HuH-7 (cell line): ENCODE results near the gene PBLD.
A peak's percentile ranks its signal among the peaks of the same experiment; 100 is the strongest.
"Not testable (repeated sequence)": the region's sequence is repeated elsewhere in the genome, so short reads cannot be mapped to it uniquely, and the experiment has no call there.

Source experiments
- DNase-seq: peaks from one replicate; pipeline ENCODE4 v3.0.0; 2011; ENCODE audit warnings: low spot score

Gene PBLD

DNA sequence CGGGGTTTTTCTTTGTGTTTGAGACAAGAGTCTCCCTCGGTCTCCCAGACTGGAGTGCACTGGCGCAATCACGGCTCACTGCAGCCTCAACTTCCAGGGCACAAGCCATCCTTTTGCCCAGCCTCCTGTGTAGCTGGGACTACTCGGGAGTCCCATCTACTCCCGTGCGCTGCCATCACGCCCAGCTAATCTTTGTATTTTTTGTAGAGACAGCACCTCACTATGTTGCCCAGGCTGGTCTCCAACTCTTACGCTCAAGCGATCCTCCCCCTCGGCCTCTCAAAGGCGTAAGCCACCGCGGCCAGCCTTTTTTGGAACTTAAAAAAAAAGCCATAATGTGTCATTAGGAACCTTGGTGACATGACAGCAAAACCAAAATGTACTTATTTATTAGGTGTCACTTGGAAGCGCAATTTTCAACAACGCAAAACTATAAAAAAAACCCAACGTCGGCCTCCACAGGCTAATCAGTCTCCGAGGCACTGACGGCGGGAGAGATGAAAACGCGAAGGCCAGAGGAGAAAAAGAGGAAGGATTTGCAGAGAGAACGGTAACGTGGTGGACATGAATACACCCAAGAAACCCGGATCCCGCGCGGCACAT is 1.8 kb downstream of the PBLD start:
- no peak for DNase-seq

DNA sequence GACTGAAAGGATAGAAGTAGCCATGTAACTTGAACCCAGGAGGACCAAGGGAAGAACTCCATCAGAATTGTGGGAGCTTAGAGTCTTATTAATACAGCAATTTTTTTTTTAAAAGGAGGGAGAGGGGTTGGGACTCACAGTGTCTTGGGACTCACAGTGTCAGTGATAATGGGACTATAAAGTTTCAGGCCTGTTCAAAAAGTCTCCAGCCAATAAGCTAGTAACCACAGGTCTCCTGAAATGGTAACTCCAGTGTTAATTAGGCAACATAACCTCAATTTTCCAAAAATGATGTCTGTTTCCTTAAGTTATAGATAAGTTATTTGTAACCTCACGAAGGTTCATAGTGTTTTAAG is 3.2 kb downstream of the PBLD start:
- no peak for DNase-seq

DNA sequence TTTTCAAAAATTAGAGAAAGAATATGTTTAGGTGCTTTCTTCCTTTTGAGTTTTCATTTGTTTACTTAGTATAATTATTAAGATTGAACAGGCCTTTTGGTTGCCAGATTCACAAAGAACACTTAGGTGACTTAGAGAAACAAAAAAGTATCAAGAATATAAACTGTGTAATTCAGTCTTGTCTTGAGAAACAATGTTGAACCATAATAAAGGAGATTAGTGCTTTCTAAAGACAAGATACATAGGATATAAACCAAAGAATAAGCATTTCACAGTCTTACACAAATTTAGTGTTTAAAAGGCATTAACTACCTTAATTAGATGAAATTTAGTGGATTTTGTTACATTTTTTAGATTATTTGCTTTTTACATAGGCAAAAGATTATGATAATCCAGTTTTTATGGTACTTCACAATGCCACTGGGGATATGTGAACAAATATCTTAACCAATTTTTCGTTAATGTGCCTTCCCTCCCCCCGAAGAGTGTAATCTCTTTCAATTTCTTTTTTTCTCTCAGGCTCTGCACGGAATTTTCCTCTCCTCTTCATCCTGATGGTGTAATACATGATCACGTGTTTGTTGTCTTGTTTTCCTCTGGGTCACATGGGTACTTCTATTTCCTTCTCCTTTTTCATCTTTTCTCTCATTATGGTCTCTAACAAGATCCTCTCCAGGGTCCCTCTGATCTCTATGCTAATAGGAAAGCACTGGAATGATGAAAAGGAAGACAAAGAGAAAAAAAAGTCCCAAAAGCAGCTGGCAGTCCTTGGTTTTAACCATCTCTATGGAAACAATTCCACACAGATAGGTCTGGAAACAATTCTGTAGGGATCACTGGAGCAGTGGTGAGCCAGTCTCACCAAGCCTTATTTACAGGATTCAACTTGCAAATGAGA is 4.6 kb downstream of the PBLD start:
- peak; percentile 48 for DNase-seq

DNA sequence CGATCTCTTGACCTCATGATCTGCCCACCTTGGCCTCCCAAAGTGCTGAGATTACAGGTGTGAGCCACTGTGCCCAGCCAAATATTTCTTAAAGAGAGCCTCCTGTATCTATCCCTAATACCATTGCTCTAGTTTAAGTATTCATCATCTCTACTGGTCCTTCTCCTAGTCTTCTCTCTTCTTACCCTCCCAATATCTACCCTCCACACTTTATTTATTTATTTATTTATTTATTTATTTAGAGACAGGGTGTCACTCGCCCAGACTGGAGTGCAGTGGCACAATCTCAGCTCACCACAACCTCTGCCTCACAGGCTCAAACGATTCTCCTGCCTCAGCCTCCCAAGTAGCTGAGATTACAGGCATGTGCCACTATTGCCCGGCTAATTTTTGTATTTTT is 8.3 kb downstream of the PBLD start:
- DNase-seq = not testable (repeated sequence)

DNA sequence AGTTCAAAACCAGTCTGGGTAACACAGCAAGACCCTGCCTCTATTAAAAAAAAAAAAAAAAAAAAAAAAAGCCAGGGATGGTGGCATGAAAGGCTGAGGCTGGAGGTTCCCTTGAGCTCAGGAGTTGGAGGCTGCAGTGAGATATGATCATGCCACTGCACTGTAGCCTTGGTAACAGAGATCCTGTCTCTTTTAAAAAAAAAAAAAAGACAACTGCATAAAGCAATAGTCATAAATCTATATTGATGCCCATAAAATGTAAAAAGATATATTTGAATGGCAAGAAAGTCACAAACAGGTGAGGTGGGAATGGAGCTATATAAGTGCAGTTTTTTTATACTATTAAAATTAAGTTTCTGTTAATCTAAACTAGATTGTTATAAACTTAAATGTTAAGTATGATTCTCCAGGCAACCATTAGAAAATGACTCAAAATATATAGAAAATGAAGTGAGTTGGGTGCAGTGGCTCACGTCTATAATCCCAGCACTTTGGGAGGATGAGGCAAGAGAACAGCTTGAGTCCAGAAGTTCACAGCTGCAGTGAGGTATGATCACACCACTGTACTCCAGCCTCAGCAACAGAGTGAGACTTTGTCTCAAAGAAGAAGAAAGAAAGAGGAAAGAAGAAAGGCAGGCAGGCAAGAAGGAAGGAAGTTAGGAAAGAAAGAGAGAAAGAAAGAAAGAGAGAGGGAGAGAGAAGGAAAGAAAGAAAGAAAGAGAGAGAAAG is 14.2 kb downstream of the PBLD start:
- no peak for DNase-seq

GRCh38 chr10:68315582-68315981 is 17.1 kb downstream of the PBLD start:
- DNase-seq = no peak

GRCh38 chr10:68314930-68315329 is 17.8 kb downstream of the PBLD start:
- not testable (repeated sequence) for DNase-seq

- no peak for DNase-seq
Observed at GRCh38 chr10:68310531-68310930, 22.2 kb downstream of the PBLD start.

- DNase-seq = no peak
Observed at GRCh38 chr10:68305854-68306253, 26.9 kb downstream of the PBLD start.

DNA sequence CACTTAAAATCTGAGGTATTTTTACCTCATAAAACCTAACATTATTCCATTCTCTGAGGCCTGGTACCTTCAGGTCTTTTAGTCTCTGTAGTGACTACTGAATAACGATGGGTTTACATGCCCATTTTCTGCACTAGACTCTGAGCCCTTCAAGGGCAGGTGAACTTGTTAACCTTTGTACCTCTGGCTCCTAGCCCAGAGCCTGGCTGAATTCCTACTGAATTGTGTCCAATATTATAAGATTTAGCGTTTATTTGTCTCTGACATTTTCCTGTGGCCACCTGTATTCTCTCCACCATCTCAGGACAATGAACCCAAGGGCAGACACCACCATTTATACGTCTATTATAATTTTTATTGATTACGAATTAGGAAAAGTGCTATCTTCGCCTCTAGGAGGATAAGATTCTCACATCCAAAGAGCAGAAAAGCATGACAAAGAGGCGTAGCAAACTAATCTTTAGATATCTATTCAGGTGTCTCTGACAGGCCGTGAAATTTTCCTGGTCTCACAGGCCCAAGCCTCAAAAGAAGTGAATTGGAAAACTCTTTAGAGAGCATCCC is 28.8 kb downstream of the PBLD start:
- DNase-seq = no peak

- no peak for DNase-seq
Observed at GRCh38 chr10:68302871-68303270, 29.9 kb downstream of the PBLD start.

GRCh38 chr10:68302503-68302823 is 30.3 kb downstream of the PBLD start:
- no peak for DNase-seq

- peak; percentile 11 for DNase-seq
Observed at GRCh38 chr10:68301790-68302502, 30.8 kb downstream of the PBLD start.

GRCh38 chr10:68301301-68301700 is 31.4 kb downstream of the PBLD start:
- no peak for DNase-seq

DNA sequence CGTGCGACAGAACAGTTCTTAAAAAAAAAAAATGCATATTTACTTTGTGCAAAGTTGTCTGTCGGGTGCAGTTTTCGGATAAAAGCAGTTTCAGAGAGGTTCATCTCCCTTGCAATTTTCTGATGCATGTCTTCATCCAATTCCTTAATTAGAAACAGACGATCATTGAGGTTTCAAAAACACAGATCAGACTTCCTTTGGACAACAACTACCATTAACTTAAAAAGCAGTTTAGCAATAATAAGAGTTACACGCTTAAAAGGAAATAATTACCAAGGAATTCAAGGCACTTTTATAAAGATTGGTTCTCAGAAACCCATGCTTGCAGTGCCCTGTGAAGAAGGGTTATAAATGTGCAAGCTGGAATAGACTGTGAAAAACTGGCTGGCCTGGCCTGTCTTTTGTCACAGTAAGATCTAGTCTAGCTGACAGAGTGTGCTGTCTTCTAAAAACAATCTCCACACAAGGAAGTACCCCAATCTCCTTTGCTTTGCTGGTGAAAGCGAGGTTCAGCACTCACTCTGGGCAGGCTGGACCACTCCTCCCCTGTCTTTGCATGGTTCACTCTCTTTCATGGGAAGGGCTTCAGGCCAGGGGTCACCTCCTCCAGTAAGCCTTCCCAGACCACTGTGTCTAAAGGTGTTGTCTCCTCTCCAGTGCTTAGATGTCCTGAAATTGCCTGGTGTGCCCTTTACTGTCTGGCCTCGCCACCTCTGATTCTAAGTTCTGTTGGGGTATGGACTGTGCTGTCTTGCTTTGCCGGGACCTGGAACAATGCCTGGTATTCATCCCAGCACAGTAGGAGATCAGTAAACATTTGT is 35.7 kb downstream of the PBLD start:
- DNase-seq = no peak

DNA sequence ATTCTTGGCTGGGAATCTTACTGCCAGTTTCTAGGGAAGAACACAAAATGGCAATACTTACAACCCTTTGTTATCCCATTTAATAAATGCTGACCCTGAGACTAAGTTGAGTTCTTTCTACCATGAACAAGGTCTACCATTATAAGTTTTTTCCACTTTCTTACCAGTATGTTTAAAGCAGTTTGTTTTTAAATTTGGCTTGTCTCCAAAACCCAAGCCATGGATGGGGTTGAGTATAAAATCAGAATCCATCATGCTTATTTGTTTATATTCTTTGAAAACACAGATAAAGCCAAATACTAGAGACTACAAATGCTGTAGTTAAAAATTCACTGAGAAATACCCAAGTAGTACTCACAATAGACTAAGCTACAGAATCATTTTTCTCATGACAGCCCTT is 42.0 kb downstream of the PBLD start:
- DNase-seq = no peak

- DNase-seq = no peak
Observed at GRCh38 chr10:68288717-68289116, 44.0 kb downstream of the PBLD start.

DNA sequence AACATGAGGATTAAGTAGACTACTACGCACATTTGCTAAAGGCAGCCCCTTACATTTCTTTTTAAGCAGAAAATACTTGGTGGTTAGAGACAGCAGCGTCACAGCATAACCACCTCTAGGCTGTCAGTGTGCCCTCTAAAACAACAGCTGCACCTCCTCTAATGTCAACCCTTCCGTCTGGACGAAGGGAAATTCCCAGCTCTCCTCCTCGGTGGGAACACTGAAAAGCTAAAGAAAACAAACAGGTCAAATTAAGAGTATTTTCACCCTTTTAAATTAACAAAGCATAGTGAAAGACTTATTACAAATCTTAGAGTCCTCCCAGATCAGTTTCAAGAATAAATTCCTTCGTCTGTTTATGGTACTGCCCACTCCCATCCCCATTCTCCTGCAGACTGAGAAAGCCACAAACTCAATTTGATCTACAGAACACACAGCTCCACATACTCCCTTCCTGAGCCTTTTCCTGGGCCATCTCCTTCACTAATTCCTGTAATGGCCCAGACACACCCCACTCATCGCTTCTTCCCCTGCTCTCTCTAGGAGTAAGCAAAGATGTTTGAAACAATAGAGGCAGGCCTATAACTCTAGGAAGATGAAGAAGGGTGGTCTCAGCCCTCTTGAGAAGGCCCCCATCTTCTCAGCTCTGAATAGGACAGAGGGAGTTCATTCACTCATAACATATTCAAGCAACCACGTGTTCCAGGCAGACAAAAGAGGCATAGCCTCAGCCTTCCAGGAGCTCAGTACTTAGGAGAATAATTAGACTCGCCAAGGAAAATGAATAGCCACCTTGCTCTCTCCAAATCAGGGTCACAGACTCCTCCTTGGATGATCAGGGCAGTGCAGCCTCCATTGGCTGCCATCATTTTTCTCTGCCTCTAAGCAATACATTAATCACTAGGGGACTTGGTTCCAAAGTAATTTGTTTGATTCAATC is 48.4 kb downstream of the PBLD start:
- DNase-seq = no peak

GRCh38 chr10:68280758-68281157 is 52.0 kb downstream of the PBLD start:
- no peak for DNase-seq
